ENCODE data around the gene LUZP1. TPM values are rescaled to one million over a fixed set of nuclear protein-coding genes. Genes with fewer than 3 reads are reported as not detected.
A peak's percentile ranks its signal among the peaks of the same experiment; 100 is the strongest.

Gene LUZP1
- total RNA-seq, 1 experiment from 2014 or later: 16.4 TPM

DNA sequence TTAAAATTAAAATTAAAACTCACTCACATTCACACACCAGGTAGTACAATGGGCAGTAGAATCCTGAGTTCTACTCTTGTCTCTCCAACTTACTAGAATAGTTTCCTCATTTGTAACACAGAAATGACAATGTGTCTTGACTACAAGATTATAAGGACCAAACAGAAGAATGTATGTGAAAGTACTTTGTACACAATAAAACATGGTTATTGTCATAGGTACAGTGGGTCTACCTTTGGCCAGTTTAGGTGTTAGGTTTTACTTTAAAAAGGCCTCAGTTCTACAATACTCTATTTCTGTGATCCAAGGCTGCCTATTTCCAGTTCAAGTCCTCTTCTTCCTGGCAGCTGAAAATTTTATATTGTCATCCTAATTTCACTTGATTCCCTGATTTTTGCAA lies 50.2 kb downstream of the LUZP1 start:
- no peak for DNase-seq (ENCODE audit: low spot score)

GRCh38 chr1:23116921-23117699 lies 51.5 kb downstream of the LUZP1 start:
- DNase-seq (ENCODE audit: low spot score): no peak

- DNase-seq (ENCODE audit: low spot score): no peak
Observed at GRCh38 chr1:23116216-23116836, 52.3 kb downstream of the LUZP1 start.

- DNase-seq (ENCODE audit: low spot score): no peak
Observed at GRCh38 chr1:23114424-23115079, 54.1 kb downstream of the LUZP1 start.

DNA sequence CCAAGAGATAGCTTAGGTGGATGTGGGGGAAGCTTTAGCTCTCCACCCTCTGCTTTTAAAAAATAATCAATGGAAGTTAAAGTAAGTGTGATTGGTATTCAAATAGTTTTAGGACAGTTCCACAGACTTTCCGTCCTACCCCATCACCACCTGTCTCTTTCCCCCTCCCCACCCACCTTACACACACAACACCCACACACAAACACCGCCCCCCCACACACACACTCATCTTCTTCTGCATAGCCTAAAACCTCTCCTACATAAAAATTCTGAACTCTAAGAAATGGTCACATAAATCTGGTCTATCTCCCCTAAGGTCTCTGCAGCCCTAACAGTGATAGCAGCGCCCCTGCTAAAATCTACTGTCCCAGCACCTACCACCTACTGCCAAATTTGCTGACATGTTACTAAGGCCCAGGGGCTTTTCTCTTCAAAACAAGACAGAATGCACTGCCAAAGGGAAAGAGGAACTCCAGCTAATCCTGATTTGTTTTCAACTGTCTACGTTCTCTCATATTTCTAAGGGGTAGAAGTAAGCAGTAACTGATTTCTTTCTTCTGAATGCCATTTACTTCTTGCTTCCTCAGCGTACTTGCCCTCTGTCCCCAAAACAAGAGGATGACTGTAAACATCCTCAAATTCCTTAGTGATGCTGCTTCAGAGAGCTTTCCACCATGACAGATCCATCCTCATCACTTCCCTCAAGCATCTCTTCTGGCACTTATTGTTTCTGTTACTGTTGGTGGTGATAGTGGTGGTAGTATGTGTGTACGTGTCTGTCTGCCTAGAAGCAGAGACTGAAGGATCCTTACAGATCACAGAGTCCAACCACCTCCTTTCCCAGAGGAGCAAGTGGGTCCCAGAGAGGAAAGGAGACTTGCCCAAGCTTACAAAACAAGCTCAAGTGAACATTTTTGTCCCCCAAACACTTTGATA lies 56.8 kb downstream of the LUZP1 start:
- DNase-seq (ENCODE audit: low spot score): no peak

DNA sequence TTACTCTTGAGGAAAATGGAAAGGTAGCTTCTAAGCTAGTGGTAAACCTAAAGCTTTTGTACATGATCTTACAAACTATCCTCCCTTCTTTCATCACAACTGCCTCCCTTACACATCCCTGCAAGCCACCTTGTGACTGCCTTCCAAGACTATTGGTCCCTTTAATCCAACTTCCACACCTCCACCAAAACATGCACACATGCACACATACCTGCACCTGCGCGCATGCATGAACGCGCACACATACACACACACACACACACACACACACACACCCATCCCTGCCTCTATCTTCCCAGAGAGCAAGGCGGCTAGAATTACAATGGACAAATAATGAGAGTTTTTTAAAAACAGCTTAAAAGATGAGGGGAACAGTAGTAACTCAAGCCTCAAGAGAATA lies 58.3 kb downstream of the LUZP1 start:
- no peak for DNase-seq (ENCODE audit: low spot score)

GRCh38 chr1:23108918-23109533 lies 59.6 kb downstream of the LUZP1 start:
- DNase-seq (ENCODE audit: low spot score): no peak

DNA sequence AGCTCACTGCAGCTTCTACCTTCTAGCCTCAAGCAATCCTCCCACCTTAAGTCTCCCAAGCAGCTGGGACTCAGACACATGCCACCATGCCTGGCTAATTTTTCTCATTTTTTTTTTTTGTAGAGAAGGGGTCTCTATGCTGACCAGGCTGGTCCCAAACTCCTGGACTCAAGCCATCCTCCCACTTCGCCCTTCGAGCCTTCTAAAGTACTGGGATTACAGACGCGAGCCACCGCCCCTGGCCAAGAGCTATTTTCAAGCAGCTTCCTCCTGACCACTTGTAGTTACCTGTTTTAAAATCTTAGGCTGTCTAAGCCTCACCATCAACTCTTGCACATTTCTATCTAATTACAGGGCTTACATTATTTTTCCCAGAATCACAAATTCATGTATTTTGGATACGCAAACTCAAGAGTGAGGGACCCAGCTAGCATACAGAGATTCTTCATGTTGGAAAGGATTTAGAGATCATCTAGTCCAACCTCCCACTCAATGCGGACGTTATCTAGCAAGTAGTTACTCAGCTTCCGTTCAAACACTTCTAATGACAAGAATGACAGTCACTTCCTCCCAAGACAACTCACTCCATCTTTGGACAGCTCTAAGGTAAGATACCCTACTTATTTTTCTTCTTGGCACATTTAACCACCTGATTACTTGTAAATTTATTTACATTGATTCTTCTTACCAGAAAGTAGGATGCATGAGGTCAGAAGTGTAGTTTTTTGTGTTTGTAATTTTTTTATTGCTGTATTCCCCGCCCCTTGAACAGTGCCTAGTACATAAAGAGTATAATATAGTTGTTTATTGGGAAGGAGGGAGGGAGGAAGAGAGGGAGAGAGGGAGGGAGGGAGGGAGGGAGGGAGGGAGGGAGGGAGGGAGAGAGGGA lies 65.4 kb downstream of the LUZP1 start:
- DNase-seq (ENCODE audit: low spot score): peak; percentile 55

- DNase-seq (ENCODE audit: low spot score): no peak
Observed at GRCh38 chr1:23102289-23102688, 66.4 kb downstream of the LUZP1 start.

- DNase-seq (ENCODE audit: low spot score): no peak
Observed at GRCh38 chr1:23101887-23102286, 66.8 kb downstream of the LUZP1 start.

GRCh38 chr1:23101101-23101827 lies 67.4 kb downstream of the LUZP1 start:
- DNase-seq (ENCODE audit: low spot score): no peak

DNA sequence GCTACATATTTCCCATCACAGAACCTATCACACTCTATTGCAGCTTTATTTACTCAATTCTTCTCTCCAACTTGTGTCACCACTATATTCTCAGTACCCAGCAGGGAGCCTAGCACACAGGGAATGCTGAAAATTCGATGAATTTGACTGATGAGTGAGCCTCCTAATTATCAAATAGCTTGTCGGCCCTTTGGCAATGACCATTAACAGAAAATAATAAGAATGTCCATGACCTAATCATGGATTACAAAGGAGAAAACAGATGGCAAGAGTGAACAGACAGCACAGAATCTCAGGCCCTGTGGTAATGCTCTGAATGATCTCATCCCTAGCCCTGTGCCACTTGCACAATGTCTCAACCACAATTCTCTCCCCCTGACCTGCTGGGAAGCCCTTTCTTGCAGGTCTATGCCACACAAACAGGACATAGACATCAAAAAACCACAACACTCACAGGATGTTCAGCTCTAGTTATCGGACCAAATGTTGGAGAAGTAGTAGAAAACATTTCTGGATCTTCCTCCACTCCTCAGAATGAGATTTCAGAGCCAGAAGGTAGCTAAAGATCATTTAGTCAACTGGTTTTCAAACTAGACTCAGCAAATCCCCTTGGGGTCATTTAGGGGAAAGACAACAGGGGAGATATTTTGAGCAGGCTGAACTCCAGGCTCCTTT lies 68.4 kb downstream of the LUZP1 start:
- DNase-seq (ENCODE audit: low spot score): no peak

DNA sequence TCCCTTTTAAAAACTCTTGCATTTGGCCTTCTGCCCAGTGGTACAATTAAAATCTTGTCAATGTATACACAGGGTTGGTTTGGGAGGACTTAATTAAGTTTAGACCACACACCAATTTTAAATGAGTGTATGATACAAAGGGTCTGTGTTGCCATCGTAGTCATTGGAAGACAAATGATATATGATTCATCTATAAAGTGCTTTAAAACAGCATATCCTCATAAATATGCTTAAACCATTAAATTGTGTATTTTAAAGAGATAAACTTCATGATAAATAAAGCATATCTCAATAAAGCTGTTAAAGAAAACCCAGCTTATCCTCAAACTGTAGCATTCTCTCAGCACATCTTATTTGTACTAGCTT lies 69.5 kb downstream of the LUZP1 start:
- no peak for DNase-seq (ENCODE audit: low spot score)

DNA sequence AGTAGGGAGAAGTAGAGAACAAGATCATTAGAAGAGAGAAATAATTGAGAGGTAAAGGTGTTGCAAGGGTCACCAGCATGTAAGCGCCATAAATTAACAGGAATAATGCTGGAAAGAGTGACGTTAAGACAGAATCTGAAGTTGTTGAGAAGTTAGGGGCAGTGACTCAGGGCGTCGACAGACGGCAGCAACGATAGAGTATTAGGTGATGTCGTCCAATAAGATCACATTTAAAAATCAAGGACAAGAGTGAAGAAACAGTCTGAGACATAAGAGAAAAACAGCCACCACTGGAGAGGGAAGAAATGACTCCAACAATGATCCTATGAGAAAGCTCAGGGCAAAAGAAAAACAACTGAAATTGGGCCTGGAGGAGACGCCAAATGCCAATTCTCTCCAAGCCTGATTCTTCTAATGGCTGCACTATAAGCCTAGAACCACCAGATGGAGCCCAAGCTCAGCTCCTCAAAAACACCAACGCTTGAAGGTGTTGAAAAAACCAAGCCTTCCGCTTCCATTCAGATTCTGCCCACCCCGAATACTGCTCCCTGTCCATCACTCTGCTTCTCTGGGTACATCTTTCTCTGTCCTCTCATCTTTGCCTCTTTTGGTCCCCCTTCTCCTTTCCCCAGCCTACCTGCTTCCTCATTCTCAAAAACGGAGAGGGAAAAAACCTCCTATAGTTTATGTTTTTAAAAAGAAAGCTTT lies 70.0 kb downstream of the LUZP1 start:
- DNase-seq (ENCODE audit: low spot score): peak; percentile 89

- no peak for DNase-seq (ENCODE audit: low spot score)
Observed at GRCh38 chr1:23097316-23097715, 71.3 kb downstream of the LUZP1 start.

- DNase-seq (ENCODE audit: low spot score): no peak
Observed at GRCh38 chr1:23092447-23092846, 76.2 kb downstream of the LUZP1 start.

GRCh38 chr1:23091545-23091944 lies 77.1 kb downstream of the LUZP1 start:
- DNase-seq (ENCODE audit: low spot score): no peak

DNA sequence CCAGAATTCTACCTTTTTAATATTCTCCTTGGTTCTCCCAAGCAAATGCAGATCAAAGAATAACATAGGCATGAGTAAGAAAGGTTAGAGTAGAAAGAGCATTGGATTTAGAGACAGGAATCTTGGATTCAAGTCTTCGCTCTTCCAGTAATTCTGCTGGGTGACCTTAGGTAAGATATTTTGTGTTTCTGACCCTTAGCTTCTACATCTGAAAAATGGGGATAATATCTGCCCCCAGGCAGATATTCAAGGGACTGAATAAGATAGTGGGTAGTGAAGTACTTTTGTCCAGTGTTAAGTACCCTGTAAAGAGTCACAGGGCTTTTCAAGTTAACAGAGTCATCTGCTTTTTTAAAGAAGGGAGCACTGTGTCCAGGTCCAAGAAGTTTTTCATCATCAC lies 78.6 kb downstream of the LUZP1 start:
- no peak for DNase-seq (ENCODE audit: low spot score)
